K562 (cell line): Measurements from ENCODE around the gene TMEM245. TPM values are rescaled to one million over a fixed set of nuclear protein-coding genes. Genes with fewer than 3 reads are reported as not detected.

Source experiments
- ELF4 ChIP-seq: fragments of 450-650 bp; formaldehyde crosslinking; IDR thresholded peaks from 2 replicates; pipeline ENCODE4 v1.4.0; 2022; ENCODE audit warnings: missing genetic modification characterization
- MCM5 ChIP-seq: fragments of 450-650 bp; IDR thresholded peaks from 2 replicates; pipeline ENCODE4 v1.6.1; 2016; ENCODE audit warnings: low read depth
- ZKSCAN1 ChIP-seq: fragments of 150-350 bp; IDR thresholded peaks from 2 replicates; pipeline ENCODE4 v1.6.1; 2016; ENCODE audit warnings: low read depth, low read length
- ZNF445 ChIP-seq: fragments of 250-450 bp; sonication (Bioruptor Pico); IDR thresholded peaks from 2 replicates; pipeline ENCODE4 v1.4.0; 2020; ENCODE audit warnings: low read depth, mild to moderate bottlenecking, moderate library complexity
- polyA plus RNA-seq, 8 experiments: library from polyadenylated mRNA; depleted of rRNA in 4 of 8; stranded (reverse) in 5 of 8; unstranded in 3 of 8; fragments of >200 nt; fragmentation: Nextera tagmentation in 2 of 8; fragmentation: Illumina TruSeq in 1 of 8; extraction: Ambion mirVana in 2 of 8; extraction: Trizol in 1 of 8; gene quantifications; 2 replicates each; pipeline versions ENCODE4 v1.2.1 to v1.2.3, GENCODE V29; 2011 to 2014; ENCODE audit warnings: inconsistent platforms in 1 of 8, missing spikeins in 1 of 8
- total RNA-seq, 7 experiments: library from RNA; depleted of rRNA in 6 of 7; stranded (reverse); fragments of >200 nt in 6 of 7; fragmentation: Illumina TruSeq in 2 of 7; extraction: Trizol in 2 of 7; gene quantifications; 2 replicates each; pipeline versions ENCODE4 v1.2.1 to v1.2.3, GENCODE V29; 2011 to 2021; ENCODE audit warnings: low replicate concordance in 1 of 7
- TF ChIP-seq, protein P1 (sequence below): fragments of 450-650 bp; IDR thresholded peaks from 2 replicates; pipeline ENCODE4 v1.6.1; 2016; ENCODE audit warnings: low read depth
- TF ChIP-seq, protein P2 (sequence below): fragments of 150-350 bp; conservative IDR thresholded peaks from 2 replicates; pipeline ENCODE4 v1.6.1; 2014; ENCODE audit warnings: low read length
- TF ChIP-seq, protein P3 (sequence below), 2 experiments: fragments of 150-350 bp in 1 of 2; IDR thresholded peaks; 2 replicates each; pipeline ENCODE4 v1.6.1; 2012 to 2016; ENCODE audit warnings: low read depth in 2 of 2, low read length in 2 of 2, mild to moderate bottlenecking in 1 of 2, moderate library complexity in 1 of 2

TMEM245 gene
- total and polyA plus RNA-seq, 9 of the 15 experiments (the other 6 are each of a cell fraction or from before 2014, with no cell fraction given), result 8.5 to 43.2 (median 24.3) TPM

DNA sequence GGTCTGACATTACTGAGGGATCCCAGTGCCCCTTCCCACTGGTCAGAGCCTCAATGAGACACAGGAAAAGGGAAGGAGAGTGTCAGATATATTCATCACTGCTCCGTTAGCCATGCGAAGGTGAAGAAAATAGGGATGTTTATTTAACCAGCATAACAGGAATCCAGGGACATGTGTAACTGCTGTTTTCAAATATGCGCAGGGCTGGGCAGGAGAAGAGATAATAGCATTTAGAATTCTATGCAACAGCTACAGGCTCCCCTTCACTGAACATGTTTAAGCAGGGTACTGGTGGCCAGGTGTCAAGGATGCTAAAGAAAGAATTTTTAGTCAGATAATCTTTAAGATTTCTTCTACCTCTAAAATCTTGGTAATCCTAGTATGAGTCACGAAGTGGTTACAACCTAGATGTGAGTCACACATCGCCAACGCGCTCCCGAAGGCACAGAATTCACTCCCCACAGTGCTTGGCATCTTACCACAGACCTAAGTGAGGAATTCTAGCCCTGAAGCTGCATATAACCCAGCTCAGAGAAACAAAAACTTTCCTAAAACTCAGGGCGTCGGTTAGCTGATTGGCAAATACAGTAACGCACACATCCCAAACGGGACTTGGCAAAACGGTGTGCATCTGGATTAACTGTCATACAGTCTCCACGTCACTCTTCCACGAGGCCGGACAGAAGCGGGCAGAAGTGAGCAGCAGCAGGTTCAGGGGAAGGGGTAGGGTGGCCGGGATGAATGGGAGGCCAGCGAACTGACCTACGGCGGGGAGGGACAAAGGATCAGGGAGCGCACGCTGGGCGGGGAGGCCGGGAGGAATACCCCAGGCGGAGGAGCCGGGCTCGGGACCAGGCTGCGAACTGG is 107.5 kb downstream of the TMEM245 start (continued):
- TF ChIP-seq, protein P1, sequence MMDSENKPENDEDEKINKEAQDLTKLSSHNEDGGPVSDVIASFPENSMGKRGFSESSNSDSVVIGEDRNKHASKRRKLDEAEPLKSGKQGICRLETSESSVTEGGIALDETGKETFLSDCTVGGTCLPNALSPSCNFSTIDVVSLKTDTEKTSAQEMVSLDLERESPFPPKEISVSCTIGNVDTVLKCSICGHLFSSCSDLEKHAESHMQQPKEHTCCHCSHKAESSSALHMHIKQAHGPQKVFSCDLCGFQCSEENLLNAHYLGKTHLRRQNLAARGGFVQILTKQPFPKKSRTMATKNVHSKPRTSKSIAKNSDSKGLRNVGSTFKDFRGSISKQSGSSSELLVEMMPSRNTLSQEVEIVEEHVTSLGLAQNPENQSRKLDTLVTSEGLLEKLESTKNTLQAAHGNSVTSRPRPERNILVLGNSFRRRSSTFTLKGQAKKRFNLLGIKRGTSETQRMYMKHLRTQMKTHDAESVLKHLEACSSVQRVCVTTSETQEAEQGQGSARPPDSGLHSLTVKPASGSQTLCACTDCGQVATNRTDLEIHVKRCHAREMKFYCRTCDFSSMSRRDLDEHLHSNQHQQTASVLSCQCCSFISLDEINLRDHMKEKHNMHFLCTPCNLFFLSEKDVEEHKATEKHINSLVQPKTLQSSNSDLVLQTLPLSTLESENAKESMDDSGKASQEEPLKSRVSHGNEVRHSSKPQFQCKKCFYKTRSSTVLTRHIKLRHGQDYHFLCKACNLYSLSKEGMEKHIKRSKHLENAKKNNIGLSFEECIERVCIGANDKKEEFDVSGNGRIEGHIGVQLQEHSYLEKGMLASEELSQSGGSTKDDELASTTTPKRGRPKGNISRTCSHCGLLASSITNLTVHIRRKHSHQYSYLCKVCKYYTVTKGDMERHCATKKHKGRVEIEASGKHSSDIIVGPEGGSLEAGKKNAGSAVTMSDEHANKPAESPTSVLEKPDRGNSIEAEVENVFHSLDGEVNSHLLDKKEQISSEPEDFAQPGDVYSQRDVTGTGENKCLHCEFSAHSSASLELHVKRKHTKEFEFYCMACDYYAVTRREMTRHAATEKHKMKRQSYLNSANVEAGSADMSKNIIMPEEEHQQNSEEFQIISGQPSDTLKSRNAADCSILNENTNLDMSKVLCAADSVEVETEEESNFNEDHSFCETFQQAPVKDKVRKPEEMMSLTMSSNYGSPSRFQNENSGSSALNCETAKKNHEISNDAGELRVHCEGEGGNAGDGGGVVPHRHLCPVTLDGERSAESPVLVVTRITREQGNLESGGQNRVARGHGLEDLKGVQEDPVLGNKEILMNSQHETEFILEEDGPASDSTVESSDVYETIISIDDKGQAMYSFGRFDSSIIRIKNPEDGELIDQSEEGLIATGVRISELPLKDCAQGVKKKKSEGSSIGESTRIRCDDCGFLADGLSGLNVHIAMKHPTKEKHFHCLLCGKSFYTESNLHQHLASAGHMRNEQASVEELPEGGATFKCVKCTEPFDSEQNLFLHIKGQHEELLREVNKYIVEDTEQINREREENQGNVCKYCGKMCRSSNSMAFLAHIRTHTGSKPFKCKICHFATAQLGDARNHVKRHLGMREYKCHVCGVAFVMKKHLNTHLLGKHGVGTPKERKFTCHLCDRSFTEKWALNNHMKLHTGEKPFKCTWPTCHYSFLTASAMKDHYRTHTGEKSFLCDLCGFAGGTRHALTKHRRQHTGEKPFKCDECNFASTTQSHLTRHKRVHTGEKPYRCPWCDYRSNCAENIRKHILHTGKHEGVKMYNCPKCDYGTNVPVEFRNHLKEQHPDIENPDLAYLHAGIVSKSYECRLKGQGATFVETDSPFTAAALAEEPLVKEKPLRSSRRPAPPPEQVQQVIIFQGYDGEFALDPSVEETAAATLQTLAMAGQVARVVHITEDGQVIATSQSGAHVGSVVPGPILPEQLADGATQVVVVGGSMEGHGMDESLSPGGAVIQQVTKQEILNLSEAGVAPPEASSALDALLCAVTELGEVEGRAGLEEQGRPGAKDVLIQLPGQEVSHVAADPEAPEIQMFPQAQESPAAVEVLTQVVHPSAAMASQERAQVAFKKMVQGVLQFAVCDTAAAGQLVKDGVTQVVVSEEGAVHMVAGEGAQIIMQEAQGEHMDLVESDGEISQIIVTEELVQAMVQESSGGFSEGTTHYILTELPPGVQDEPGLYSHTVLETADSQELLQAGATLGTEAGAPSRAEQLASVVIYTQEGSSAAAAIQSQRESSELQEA, result no peak
- no peak for TF ChIP-seq ELF4 (CRISPR knock-in tag)
- TF ChIP-seq, protein P2, sequence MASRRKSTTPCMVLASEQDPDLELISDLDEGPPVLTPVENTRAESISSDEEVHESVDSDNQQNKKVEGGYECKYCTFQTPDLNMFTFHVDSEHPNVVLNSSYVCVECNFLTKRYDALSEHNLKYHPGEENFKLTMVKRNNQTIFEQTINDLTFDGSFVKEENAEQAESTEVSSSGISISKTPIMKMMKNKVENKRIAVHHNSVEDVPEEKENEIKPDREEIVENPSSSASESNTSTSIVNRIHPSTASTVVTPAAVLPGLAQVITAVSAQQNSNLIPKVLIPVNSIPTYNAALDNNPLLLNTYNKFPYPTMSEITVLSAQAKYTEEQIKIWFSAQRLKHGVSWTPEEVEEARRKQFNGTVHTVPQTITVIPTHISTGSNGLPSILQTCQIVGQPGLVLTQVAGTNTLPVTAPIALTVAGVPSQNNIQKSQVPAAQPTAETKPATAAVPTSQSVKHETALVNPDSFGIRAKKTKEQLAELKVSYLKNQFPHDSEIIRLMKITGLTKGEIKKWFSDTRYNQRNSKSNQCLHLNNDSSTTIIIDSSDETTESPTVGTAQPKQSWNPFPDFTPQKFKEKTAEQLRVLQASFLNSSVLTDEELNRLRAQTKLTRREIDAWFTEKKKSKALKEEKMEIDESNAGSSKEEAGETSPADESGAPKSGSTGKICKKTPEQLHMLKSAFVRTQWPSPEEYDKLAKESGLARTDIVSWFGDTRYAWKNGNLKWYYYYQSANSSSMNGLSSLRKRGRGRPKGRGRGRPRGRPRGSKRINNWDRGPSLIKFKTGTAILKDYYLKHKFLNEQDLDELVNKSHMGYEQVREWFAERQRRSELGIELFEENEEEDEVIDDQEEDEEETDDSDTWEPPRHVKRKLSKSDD, result no peak
- TF ChIP-seq, protein P3, sequence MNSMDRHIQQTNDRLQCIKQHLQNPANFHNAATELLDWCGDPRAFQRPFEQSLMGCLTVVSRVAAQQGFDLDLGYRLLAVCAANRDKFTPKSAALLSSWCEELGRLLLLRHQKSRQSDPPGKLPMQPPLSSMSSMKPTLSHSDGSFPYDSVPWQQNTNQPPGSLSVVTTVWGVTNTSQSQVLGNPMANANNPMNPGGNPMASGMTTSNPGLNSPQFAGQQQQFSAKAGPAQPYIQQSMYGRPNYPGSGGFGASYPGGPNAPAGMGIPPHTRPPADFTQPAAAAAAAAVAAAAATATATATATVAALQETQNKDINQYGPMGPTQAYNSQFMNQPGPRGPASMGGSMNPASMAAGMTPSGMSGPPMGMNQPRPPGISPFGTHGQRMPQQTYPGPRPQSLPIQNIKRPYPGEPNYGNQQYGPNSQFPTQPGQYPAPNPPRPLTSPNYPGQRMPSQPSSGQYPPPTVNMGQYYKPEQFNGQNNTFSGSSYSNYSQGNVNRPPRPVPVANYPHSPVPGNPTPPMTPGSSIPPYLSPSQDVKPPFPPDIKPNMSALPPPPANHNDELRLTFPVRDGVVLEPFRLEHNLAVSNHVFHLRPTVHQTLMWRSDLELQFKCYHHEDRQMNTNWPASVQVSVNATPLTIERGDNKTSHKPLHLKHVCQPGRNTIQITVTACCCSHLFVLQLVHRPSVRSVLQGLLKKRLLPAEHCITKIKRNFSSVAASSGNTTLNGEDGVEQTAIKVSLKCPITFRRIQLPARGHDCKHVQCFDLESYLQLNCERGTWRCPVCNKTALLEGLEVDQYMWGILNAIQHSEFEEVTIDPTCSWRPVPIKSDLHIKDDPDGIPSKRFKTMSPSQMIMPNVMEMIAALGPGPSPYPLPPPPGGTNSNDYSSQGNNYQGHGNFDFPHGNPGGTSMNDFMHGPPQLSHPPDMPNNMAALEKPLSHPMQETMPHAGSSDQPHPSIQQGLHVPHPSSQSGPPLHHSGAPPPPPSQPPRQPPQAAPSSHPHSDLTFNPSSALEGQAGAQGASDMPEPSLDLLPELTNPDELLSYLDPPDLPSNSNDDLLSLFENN (IDR thresholded peaks at IDR 0.05; ENCODE audit: low read depth in 2 of 2, low read length in 2 of 2), result no peak
- TF ChIP-seq ZKSCAN1, result no peak
- TF ChIP-seq ZNF445 (CRISPR knock-in tag), result no peak
- no peak for TF ChIP-seq MCM5
